Cardiac fibroblast (primary cell): ENCODE data around the gene SMAD3.

ENCODE experiments used
- DNase-seq, 2 donors: peaks; one replicate each; pipeline versions ENCODE4 v3.0.0 to v3.0.0-alpha.2; 2010; ENCODE audit warnings: low read depth in 2 of 2
- H3K4me3 ChIP-seq, 2 donors: replicated peaks in 1 of 2; 1 replicate in 1 of 2; 2 replicates in 1 of 2; pipeline ENCODE4 v1.5.1; 2011; ENCODE audit warnings: low read depth in 2 of 2, low read length in 2 of 2, mild to moderate bottlenecking in 2 of 2, moderate library complexity in 1 of 2
- CTCF ChIP-seq: IDR thresholded peaks from one replicate; pipeline ENCODE4 v1.5.1; 2011; ENCODE audit warnings: low read depth, mild to moderate bottlenecking, low read length, inconsistent platforms

Gene SMAD3

GRCh38 chr15:67135494-67135893 is 70.1 kb downstream of the SMAD3 start:
- TF ChIP-seq CTCF: no peak
- peak in 1 of 2 donors; percentile 56 for DNase-seq
- H3K4me3 ChIP-seq: no peak overlapping the region

- no peak for TF ChIP-seq CTCF
- no peak overlapping the region for H3K4me3 ChIP-seq
- DNase-seq: no peak
Measured at GRCh38 chr15:67136802-67137201, 71.4 kb downstream of the SMAD3 start.

GRCh38 chr15:67137319-67137718 is 71.9 kb downstream of the SMAD3 start:
- H3K4me3 ChIP-seq: no peak overlapping the region
- no peak for DNase-seq
- no peak for TF ChIP-seq CTCF

- TF ChIP-seq CTCF: no peak
- DNase-seq: no peak
- peak overlapping the region in 1 of 2 donors; percentile 5 for H3K4me3 ChIP-seq
Measured at GRCh38 chr15:67137951-67138848, 72.8 kb downstream of the SMAD3 start.

- no peak for DNase-seq
- no peak overlapping the region for H3K4me3 ChIP-seq
- no peak for TF ChIP-seq CTCF
Measured at GRCh38 chr15:67138891-67139855, 73.8 kb downstream of the SMAD3 start.

- no peak overlapping the region for H3K4me3 ChIP-seq
- TF ChIP-seq CTCF: no peak
- no peak for DNase-seq
Measured at GRCh38 chr15:67140078-67140833, 74.9 kb downstream of the SMAD3 start.
